ENCODE data around the gene CREB3L2. TPM values are rescaled to one million over a fixed set of nuclear protein-coding genes. Genes with fewer than 3 reads are reported as not detected.
A peak's percentile ranks its signal among the peaks of the same experiment; 100 is the strongest.
"Not testable (repeated sequence)": the region's sequence is repeated elsewhere in the genome, so short reads cannot be mapped to it uniquely, and the experiment has no call there.

The CREB3L2 gene, protein sequence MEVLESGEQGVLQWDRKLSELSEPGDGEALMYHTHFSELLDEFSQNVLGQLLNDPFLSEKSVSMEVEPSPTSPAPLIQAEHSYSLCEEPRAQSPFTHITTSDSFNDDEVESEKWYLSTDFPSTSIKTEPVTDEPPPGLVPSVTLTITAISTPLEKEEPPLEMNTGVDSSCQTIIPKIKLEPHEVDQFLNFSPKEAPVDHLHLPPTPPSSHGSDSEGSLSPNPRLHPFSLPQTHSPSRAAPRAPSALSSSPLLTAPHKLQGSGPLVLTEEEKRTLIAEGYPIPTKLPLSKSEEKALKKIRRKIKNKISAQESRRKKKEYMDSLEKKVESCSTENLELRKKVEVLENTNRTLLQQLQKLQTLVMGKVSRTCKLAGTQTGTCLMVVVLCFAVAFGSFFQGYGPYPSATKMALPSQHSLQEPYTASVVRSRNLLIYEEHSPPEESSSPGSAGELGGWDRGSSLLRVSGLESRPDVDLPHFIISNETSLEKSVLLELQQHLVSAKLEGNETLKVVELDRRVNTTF
- polyA plus RNA-seq (2013, experiment 1 of 4) = 27.3 TPM
- 26.6 TPM for polyA plus RNA-seq (2013, experiment 2 of 4)
- 19.4 TPM for polyA plus RNA-seq (2013, experiment 3 of 4)
- 23.0 TPM for polyA plus RNA-seq (2013, experiment 4 of 4)

DNA sequence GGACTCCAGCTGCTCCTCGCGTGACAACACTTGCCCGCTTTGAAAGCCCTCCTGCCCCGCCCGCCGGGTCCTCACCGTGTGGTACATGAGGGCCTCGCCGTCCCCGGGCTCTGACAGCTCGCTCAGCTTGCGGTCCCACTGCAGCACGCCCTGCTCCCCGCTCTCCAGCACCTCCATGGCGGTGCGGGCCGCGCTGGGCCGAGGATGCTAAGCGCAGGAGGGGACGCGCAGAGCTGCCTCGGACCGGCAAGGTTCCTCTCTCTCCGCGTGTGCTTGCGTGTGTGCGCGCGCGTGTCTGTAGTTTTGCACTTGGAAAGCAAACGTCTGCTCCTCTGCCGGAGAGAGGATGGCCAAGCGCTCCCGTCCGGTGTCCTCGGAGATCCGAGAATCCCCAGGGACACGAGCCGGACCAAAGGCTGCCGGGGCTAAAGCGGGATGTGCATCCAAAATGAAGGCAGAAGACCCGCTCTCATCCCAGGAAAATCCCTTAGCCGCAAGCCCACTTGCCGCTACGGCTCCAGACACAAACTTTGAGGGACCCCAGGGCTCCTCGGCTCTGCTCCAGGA is at the start of gene CREB3L2:
Gene CREB3L2, minus strand, starts transcription at position 558 of the 567 bp plus-strand sequence. Its CDS starts 381 bp downstream, at position 177.
- H3K4me1 ChIP-seq (ENCODE audit: control insufficient read depth, insufficient read depth, low read length) = peaks cover 24% of the 10 kb centered on the region
- peak within 1 kb of the TSS; percentile 89 for H3K27ac ChIP-seq (ENCODE audit: insufficient read depth, low read depth, low read length, poor library complexity, severe bottlenecking)
- no peaks in the 10 kb centered on the region for H3K36me3 ChIP-seq (ENCODE audit: control insufficient read depth, insufficient read depth, low read length)
- 0% methylated on average over 47 of the region's 47 CpGs for WGBS, 2 experiments
- H3K27me3 ChIP-seq (ENCODE audit: control insufficient read depth, insufficient read depth, low read length, poor library complexity, severe bottlenecking) = no peaks in the 10 kb centered on the region
- H3K9me3 ChIP-seq (ENCODE audit: control insufficient read depth, low read length) = no peaks in the 10 kb centered on the region
- peak within 1 kb of the TSS; percentile 52 for H3K4me3 ChIP-seq (ENCODE audit: insufficient read depth, low read depth, low read length)

- Histone ChIP-seq H3K4me3 (ENCODE audit: insufficient read depth, low read depth, low read length) (no peak overlapping the region), H3K9me3 (ENCODE audit: control insufficient read depth, low read length) (no peaks in the 10 kb centered on the region), H3K27ac (ENCODE audit: insufficient read depth, low read depth, low read length, poor library complexity, severe bottlenecking) (no peak overlapping the region), H3K27me3 (ENCODE audit: control insufficient read depth, insufficient read depth, low read length, poor library complexity, severe bottlenecking) (no peaks in the 10 kb centered on the region), H3K4me1 (ENCODE audit: control insufficient read depth, insufficient read depth, low read length) (no peaks in the 10 kb centered on the region), H3K36me3 (ENCODE audit: control insufficient read depth, insufficient read depth, low read length) (no peaks in the 10 kb centered on the region)
- WGBS, 2 experiments = 100% methylated on average over 1 of the region's 1 CpG
These were observed 47.7 kb upstream of the CREB3L2 start for GRCh38 chr7:138049505-138050116.

DNA sequence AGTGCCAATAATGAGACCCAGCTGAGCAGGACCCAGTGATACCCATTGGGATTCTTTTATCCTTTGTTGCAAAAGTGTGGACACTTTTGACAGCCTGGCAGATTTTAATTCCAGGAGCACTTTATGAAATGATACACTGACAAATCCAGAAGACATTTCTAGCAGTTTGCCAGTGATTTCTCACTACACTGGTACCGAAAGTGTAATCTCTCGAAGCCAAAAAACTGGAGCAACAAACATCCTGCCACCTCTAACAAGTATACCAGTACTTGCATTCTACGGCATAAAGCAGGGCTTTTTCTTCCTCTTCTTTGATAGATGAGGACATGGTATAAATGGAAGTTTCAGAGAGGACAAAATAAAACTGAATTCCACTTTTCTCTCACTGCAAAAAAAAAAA is 46.0 kb upstream of the CREB3L2 start:
- Histone ChIP-seq H3K27me3 (ENCODE audit: control insufficient read depth, insufficient read depth, low read length, poor library complexity, severe bottlenecking) (no peaks in the 10 kb centered on the region), H3K4me1 (ENCODE audit: control insufficient read depth, insufficient read depth, low read length) (no peaks in the 10 kb centered on the region), H3K27ac (ENCODE audit: insufficient read depth, low read depth, low read length, poor library complexity, severe bottlenecking) (no peak overlapping the region), H3K4me3 (ENCODE audit: insufficient read depth, low read depth, low read length) (no peak overlapping the region), H3K36me3 (ENCODE audit: control insufficient read depth, insufficient read depth, low read length) (no peaks in the 10 kb centered on the region), H3K9me3 (ENCODE audit: control insufficient read depth, low read length) (no peaks in the 10 kb centered on the region)
- 90 to 98% methylated on average over 2 to 3 of the region's 3 CpGs for whole genome bisulfite sequencing, 2 experiments

DNA sequence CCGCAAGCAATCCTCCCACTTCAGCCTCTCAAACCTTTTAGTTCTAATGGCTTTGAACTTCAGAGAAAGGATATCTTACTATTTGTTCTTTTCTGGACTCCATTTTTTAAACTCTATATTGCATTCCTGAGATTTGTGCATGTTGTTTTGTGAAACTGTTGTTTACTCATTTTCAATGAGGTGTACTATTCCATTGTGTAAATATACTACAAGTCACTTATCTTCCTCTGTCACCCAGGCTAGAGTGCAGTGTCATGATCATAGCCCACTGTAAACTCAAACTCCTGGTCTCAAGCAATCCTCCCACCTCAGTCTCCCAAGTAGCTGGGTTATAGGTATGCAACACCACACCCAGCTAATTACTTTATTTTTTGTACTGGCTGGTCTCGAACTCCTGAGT is 43.0 kb upstream of the CREB3L2 start:
- WGBS, 2 experiments = 86 to 100% methylated on average over 1 to 2 of the region's 2 CpGs
- no peak overlapping the region for H3K4me3 ChIP-seq (ENCODE audit: insufficient read depth, low read depth, low read length)

DNA sequence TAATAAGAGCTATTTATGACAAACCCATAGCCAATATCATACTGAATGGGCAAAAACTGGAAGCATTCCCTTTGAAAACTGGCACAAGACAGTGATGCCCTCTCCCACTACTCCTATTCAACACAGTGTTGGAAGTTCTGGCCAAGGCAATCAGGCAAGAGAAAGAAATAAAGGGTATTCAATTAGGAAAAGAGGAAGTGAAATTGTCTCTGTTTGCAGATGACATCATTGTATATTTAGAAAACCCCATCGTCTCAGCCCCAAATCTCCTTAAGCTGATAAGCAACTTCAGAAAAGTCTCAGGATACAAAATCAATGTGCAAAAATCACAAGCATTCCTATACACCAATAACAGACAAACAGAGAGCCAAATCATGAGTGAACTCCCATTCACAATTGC is 38.2 kb upstream of the CREB3L2 start:
- not testable (repeated sequence) for H3K4me1 ChIP-seq (ENCODE audit: control insufficient read depth, insufficient read depth, low read length); H3K27ac ChIP-seq (ENCODE audit: insufficient read depth, low read depth, low read length, poor library complexity, severe bottlenecking); H3K36me3 ChIP-seq (ENCODE audit: control insufficient read depth, insufficient read depth, low read length); H3K27me3 ChIP-seq (ENCODE audit: control insufficient read depth, insufficient read depth, low read length, poor library complexity, severe bottlenecking); H3K9me3 ChIP-seq (ENCODE audit: control insufficient read depth, low read length); H3K4me3 ChIP-seq (ENCODE audit: insufficient read depth, low read depth, low read length)
- 78 to 90% methylated on average over 1 of the region's 1 CpG for whole genome bisulfite sequencing, 2 experiments

More for the DNA sequence above, 43.0 kb upstream of the CREB3L2 start:
- no peak overlapping the region for H3K27ac ChIP-seq (ENCODE audit: insufficient read depth, low read depth, low read length, poor library complexity, severe bottlenecking)
- H3K4me1 ChIP-seq (ENCODE audit: control insufficient read depth, insufficient read depth, low read length) = no peaks in the 10 kb centered on the region
- no peaks in the 10 kb centered on the region for H3K27me3 ChIP-seq (ENCODE audit: control insufficient read depth, insufficient read depth, low read length, poor library complexity, severe bottlenecking)
- H3K9me3 ChIP-seq (ENCODE audit: control insufficient read depth, low read length) = no peaks in the 10 kb centered on the region
- no peaks in the 10 kb centered on the region for H3K36me3 ChIP-seq (ENCODE audit: control insufficient read depth, insufficient read depth, low read length)

GRCh38 chr7:138036135-138036534 is 34.2 kb upstream of the CREB3L2 start:
- Histone ChIP-seq H3K4me3 (ENCODE audit: insufficient read depth, low read depth, low read length) (no peak overlapping the region), H3K27me3 (ENCODE audit: control insufficient read depth, insufficient read depth, low read length, poor library complexity, severe bottlenecking) (no peaks in the 10 kb centered on the region), H3K9me3 (ENCODE audit: control insufficient read depth, low read length) (no peaks in the 10 kb centered on the region), H3K27ac (ENCODE audit: insufficient read depth, low read depth, low read length, poor library complexity, severe bottlenecking) (no peak overlapping the region), H3K36me3 (ENCODE audit: control insufficient read depth, insufficient read depth, low read length) (no peaks in the 10 kb centered on the region), H3K4me1 (ENCODE audit: control insufficient read depth, insufficient read depth, low read length) (no peaks in the 10 kb centered on the region)
- WGBS, 2 experiments = 71 to 100% methylated on average over 1 of the region's 2 CpGs

DNA sequence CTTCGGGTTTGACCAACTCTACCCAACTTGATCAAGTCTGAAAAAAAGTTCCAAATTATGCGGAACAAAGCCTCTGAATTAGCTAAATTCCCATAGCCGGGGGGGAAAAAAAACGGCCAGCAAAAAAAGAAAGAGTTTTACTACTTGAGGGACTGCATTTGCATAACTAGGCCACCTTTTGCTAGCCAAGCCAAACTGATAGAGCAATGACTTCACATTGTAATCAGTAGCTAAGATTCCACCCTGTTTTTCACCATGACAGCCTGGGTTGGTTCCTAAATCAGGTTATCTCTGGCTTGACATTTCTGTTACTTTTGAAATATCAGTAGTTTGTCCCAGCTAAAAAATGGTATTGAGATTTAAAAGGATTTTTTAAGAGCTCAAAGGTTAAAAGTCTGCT is 31.4 kb upstream of the CREB3L2 start:
- Histone ChIP-seq H3K4me1 (ENCODE audit: control insufficient read depth, insufficient read depth, low read length) (no peaks in the 10 kb centered on the region), H3K4me3 (ENCODE audit: insufficient read depth, low read depth, low read length) (no peak overlapping the region), H3K27ac (ENCODE audit: insufficient read depth, low read depth, low read length, poor library complexity, severe bottlenecking) (no peak overlapping the region), H3K27me3 (ENCODE audit: control insufficient read depth, insufficient read depth, low read length, poor library complexity, severe bottlenecking) (no peaks in the 10 kb centered on the region), H3K36me3 (ENCODE audit: control insufficient read depth, insufficient read depth, low read length) (no peaks in the 10 kb centered on the region), H3K9me3 (ENCODE audit: control insufficient read depth, low read length) (no peaks in the 10 kb centered on the region)
- 87 to 90% methylated on average over 4 of the region's 4 CpGs for WGBS, 2 experiments

GRCh38 chr7:138032770-138033169 is 30.9 kb upstream of the CREB3L2 start:
- H3K4me1 ChIP-seq (ENCODE audit: control insufficient read depth, insufficient read depth, low read length) = no peaks in the 10 kb centered on the region
- 86 to 94% methylated on average over 3 of the region's 3 CpGs for WGBS, 2 experiments
- no peak overlapping the region for H3K4me3 ChIP-seq (ENCODE audit: insufficient read depth, low read depth, low read length)
- no peaks in the 10 kb centered on the region for H3K36me3 ChIP-seq (ENCODE audit: control insufficient read depth, insufficient read depth, low read length)
- H3K27ac ChIP-seq (ENCODE audit: insufficient read depth, low read depth, low read length, poor library complexity, severe bottlenecking) = no peak overlapping the region
- H3K9me3 ChIP-seq (ENCODE audit: control insufficient read depth, low read length) = no peaks in the 10 kb centered on the region
- H3K27me3 ChIP-seq (ENCODE audit: control insufficient read depth, insufficient read depth, low read length, poor library complexity, severe bottlenecking) = no peaks in the 10 kb centered on the region

DNA sequence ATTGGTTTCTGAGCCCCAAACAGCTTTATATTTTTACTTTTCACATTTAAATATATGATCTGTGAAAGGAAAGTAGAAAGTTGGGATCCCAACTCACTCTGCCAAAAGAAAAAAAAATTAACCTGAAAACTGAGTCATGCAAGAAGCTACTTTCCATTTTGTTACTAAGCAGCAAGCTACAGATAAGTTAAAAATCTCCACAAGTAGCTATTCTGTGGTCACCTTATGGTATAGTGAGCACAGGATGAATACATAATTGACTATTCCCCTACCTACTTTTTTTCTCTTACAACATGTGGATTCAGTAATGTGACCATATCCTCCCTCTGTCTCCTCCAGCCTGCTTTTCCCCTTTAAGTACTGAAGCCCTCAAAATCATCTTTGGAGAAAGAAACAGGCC is 30.3 kb upstream of the CREB3L2 start:
- H3K9me3 ChIP-seq (ENCODE audit: control insufficient read depth, low read length) = no peaks in the 10 kb centered on the region

More for the DNA sequence above, 30.3 kb upstream of the CREB3L2 start:
- Histone ChIP-seq H3K4me3 (ENCODE audit: insufficient read depth, low read depth, low read length) (no peak overlapping the region), H3K36me3 (ENCODE audit: control insufficient read depth, insufficient read depth, low read length) (no peaks in the 10 kb centered on the region), H3K4me1 (ENCODE audit: control insufficient read depth, insufficient read depth, low read length) (no peaks in the 10 kb centered on the region), H3K27ac (ENCODE audit: insufficient read depth, low read depth, low read length, poor library complexity, severe bottlenecking) (no peak overlapping the region), H3K27me3 (ENCODE audit: control insufficient read depth, insufficient read depth, low read length, poor library complexity, severe bottlenecking) (no peaks in the 10 kb centered on the region)

Data from ectodermal cell (in vitro differentiated cells).